Spleen (tissue), 7 donors: ENCODE measurements around the gene GRIK2.

ENCODE experiments used
- CTCF ChIP-seq, 11 experiments: fragments of 200-600 bp in 7 of 11; fragments of 450-650 bp in 4 of 11; sonication (generic) in 4 of 11; IDR thresholded peaks in 8 of 11; conservative IDR thresholded peaks in 3 of 11; 1 replicate in 7 of 11; 2 replicates in 4 of 11; pipeline versions ENCODE4 v1.4.0 to v1.8.0; 2016 to 2021; ENCODE audit warnings: antibody characterized with exemption in 11 of 11, inconsistent platforms in 4 of 11, mild to moderate bottlenecking in 1 of 11
- POLR2A ChIP-seq, 3 donors: fragments of 450-650 bp; IDR thresholded peaks; one replicate each; pipeline ENCODE4 v1.5.1; 2017; ENCODE audit warnings: antibody characterized with exemption in 3 of 3, mild to moderate bottlenecking in 1 of 3
- POLR2AphosphoS5 ChIP-seq, 3 donors: sonication (generic); formaldehyde crosslinking; IDR thresholded peaks; one replicate each; pipeline ENCODE4 v1.5.1; 2017; ENCODE audit warnings: antibody characterized with exemption in 3 of 3
- donor health status: DM: no; HTN: no; CAD: no; lungs with moderate emphysema.
- donor health status: DM: no; HTN: no; CAD: no.
- donor health status: DM: no; HTN: no; CAD: no.

GRCh38 chr6:101932704-101933103, 539.2 kb downstream of the GRIK2 start:
- TF ChIP-seq CTCF (IDR thresholded peaks at IDR 0.05 in 8 of 11, conservative IDR thresholded peaks at IDR 0.05 in 3 of 11) (no peak), POLR2AphosphoS5 (IDR thresholded peaks at IDR 0.05) (no peak), POLR2A (IDR thresholded peaks at IDR 0.05) (no peak)
